Transverse colon (tissue), 4 donors: Measurements from ENCODE around the gene SCN4A. TPM values are rescaled to one million over a fixed set of nuclear protein-coding genes. Genes with fewer than 3 reads are reported as not detected.
"Not testable (repeated sequence)": the region's sequence is repeated elsewhere in the genome, so short reads cannot be mapped to it uniquely, and the experiment has no call there.

Experiments used
- DNase-seq: peaks from one replicate; pipeline ENCODE4 v3.0.0-alpha.2; 2019
- H3K27ac ChIP-seq, 4 donors: fragments of 200-600 bp; sonication (generic); 2 replicates each; pipeline ENCODE4 v1.5.1; 2016 to 2018; ENCODE audit warnings: inconsistent platforms in 4 of 4
- H3K27me3 ChIP-seq: fragments of 200-600 bp; sonication (generic); 2 replicates; pipeline ENCODE4 v1.5.1; 2017; ENCODE audit warnings: inconsistent platforms
- H3K36me3 ChIP-seq, 4 donors: fragments of 200-600 bp; sonication (generic); 2 replicates each; pipeline ENCODE4 v1.5.1; 2017 to 2019; ENCODE audit warnings: inconsistent platforms in 4 of 4
- H3K4me1 ChIP-seq, 4 donors: fragments of 200-600 bp; sonication (generic); 2 replicates each; pipeline ENCODE4 v1.5.1; 2017 to 2020; ENCODE audit warnings: inconsistent platforms in 4 of 4
- H3K4me3 ChIP-seq, 4 donors: fragments of 200-600 bp; sonication (generic); 1 replicate in 1 of 4; 2 replicates in 3 of 4; pipeline versions ENCODE4 v1.5.1 to v1.6.1; 2017 to 2019; ENCODE audit warnings: inconsistent platforms in 4 of 4
- H3K9me3 ChIP-seq, 2 donors: fragments of 200-600 bp; sonication (generic); 2 replicates each; pipeline ENCODE4 v1.5.1; 2017 to 2019; ENCODE audit warnings: inconsistent platforms in 2 of 2
- CTCF ChIP-seq, 5 experiments: fragments of 200-600 bp in 3 of 5; fragments of 450-650 bp in 2 of 5; sonication (generic) in 3 of 5; IDR thresholded peaks; 1 replicate in 2 of 5; 2 replicates in 3 of 5; pipeline ENCODE4 v1.5.1; 2016 to 2017; ENCODE audit warnings: antibody characterized with exemption in 5 of 5, inconsistent platforms in 3 of 5, mild to moderate bottlenecking in 2 of 5, moderate library complexity in 1 of 5
- EP300 ChIP-seq: sonication (generic); formaldehyde crosslinking; IDR thresholded peaks from one replicate; pipeline ENCODE4 v1.6.1; 2017; ENCODE audit warnings: antibody characterized with exemption, low read depth
- POLR2A ChIP-seq: fragments of 450-650 bp; IDR thresholded peaks from one replicate; pipeline ENCODE4 v1.6.1; 2016; ENCODE audit warnings: antibody characterized with exemption, mild to moderate bottlenecking, moderate library complexity
- POLR2AphosphoS5 ChIP-seq, 3 donors: sonication (generic); formaldehyde crosslinking; IDR thresholded peaks; one replicate each; pipeline ENCODE4 v1.6.1; 2016; ENCODE audit warnings: antibody characterized with exemption in 3 of 3
- WGBS, 2 donors: methylation state at CpG; one replicate each; pipeline ENCODE4 v1.1.5; 2018; ENCODE audit warnings: low coverage in 1 of 2; 5-methylcytosine and 5-hydroxymethylcytosine counted together
- in situ Hi-C, 4 donors: fragments of 200-750 bp; cut with MboI; loops; one replicate each; pipeline versions ENCODE4 v1.15.0 to v1.15.1; 2017; ENCODE audit warnings: low sequenced_read_pairs in 3 of 4, low pct_ligation_motif_present in 1 of 4, low pct_unique_long_range_greater_than_20kb in 1 of 4
- intact Hi-C: fragments of 100-400 bp; cut with DNase I; formaldehyde crosslinking; loops from one replicate; pipeline ENCODE4 v1.15.1; 2023; ENCODE audit warnings: low total_unique reads
- total RNA-seq, 4 donors: library from RNA; depleted of rRNA; stranded (reverse); fragments of >200 nt; gene quantifications; one replicate each; pipeline ENCODE4 v1.1.0, GENCODE V29; 2016

The SCN4A gene
- total RNA-seq, 4 donors from 2014 or later, result 0.14 to 0.48 (median 0.20) TPM; not detected in 1

- Histone ChIP-seq H3K9me3 (no peaks in the 10 kb centered on the region), H3K27me3 (no peaks in the 10 kb centered on the region), H3K27ac (no peak overlapping the region), H3K4me1 (peaks cover 0 to 14% (median 3%) of the 10 kb centered on the region in 4 donors), H3K36me3 (no peaks in the 10 kb centered on the region), H3K4me3 (no peak overlapping the region)
- DNase-seq, result no peak
- 96% methylated on average over 10 of the region's 10 CpGs; no CpG with 5 or more reads in 1 of the 2 donors for WGBS, 2 donors
- intact Hi-C loops, result loop anchor here (10.0 kb wide), 1 partner anchor 97 kb away; the partner anchor contains the start of gene ICAM2
- in situ Hi-C loops, result loop anchor here in 1 of 4 donors (10.0 kb wide), 1 partner anchor 97 kb away; the partner anchor contains the start of gene ICAM2
- TF ChIP-seq POLR2A, result no peak
- TF ChIP-seq EP300, result no peak
- no peak for TF ChIP-seq CTCF (IDR thresholded peaks at IDR 0.05)
- no peak for TF ChIP-seq POLR2AphosphoS5 (IDR thresholded peaks at IDR 0.05)
Observed at GRCh38 chr17:63928172-63928666, 44.5 kb downstream of the SCN4A start.

GRCh38 chr17:63927464-63928171 is 45.1 kb downstream of the SCN4A start:
- in situ Hi-C loops (loop anchor here in 1 of 4 donors (10.0 kb wide), 1 partner anchor 97 kb away; the partner anchor contains the start of gene ICAM2), intact Hi-C loops (loop anchor here (10.0 kb wide), 1 partner anchor 97 kb away; the partner anchor contains the start of gene ICAM2)
- Histone ChIP-seq H3K9me3 (no peaks in the 10 kb centered on the region), H3K27me3 (no peaks in the 10 kb centered on the region), H3K4me1 (peaks cover 0 to 14% (median 3%) of the 10 kb centered on the region in 4 donors), H3K4me3 (no peak overlapping the region), H3K27ac (no peak overlapping the region), H3K36me3 (no peaks in the 10 kb centered on the region)
- WGBS, 2 donors, result 40 to 60% methylated on average over 1 to 8 of the region's 8 CpGs
- DNase-seq, result no peak
- TF ChIP-seq CTCF (IDR thresholded peaks at IDR 0.05), result no peak
- no peak for TF ChIP-seq POLR2A
- TF ChIP-seq POLR2AphosphoS5 (IDR thresholded peaks at IDR 0.05), result no peak
- TF ChIP-seq EP300, result no peak

GRCh38 chr17:63926164-63926563 is 46.6 kb downstream of the SCN4A start:
- Histone ChIP-seq H3K27me3 (no peaks in the 10 kb centered on the region), H3K4me1 (peaks cover 0 to 6% (median 2%) of the 10 kb centered on the region in 4 donors), H3K36me3 (no peaks in the 10 kb centered on the region), H3K4me3 (no peak overlapping the region), H3K9me3 (no peaks in the 10 kb centered on the region), H3K27ac (no peak overlapping the region)
- 95% methylated on average over 2 of the region's 2 CpGs; no CpG with 5 or more reads in 1 of the 2 donors for WGBS, 2 donors
- TF ChIP-seq CTCF (IDR thresholded peaks at IDR 0.05), result no peak
- TF ChIP-seq POLR2A, result no peak
- TF ChIP-seq EP300, result no peak
- no peak for TF ChIP-seq POLR2AphosphoS5 (IDR thresholded peaks at IDR 0.05)
- no peak for DNase-seq
- in situ Hi-C loops, result loop anchor here in 1 of 4 donors (10.0 kb wide), 1 partner anchor 99 kb away; the partner anchor contains the start of gene ICAM2
- intact Hi-C loops, result loop anchor here (10.0 kb wide), 1 partner anchor 99 kb away; the partner anchor contains the start of gene ICAM2

GRCh38 chr17:63925615-63926014 is 47.1 kb downstream of the SCN4A start:
- TF ChIP-seq POLR2A (no peak), POLR2AphosphoS5 (IDR thresholded peaks at IDR 0.05) (no peak), CTCF (IDR thresholded peaks at IDR 0.05) (no peak), EP300 (no peak)
- Histone ChIP-seq H3K4me1 (peaks cover 0 to under 1% (median 0%) of the 10 kb centered on the region in 4 donors), H3K27me3 (no peaks in the 10 kb centered on the region), H3K9me3 (no peaks in the 10 kb centered on the region), H3K27ac (no peak overlapping the region), H3K4me3 (no peak overlapping the region), H3K36me3 (no peaks in the 10 kb centered on the region)
- DNase-seq, result no peak
- intact Hi-C loops (loop anchor here (10.0 kb wide), 1 partner anchor 99 kb away; the partner anchor contains the start of gene ICAM2), in situ Hi-C loops (loop anchor here in 1 of 4 donors (10.0 kb wide), 1 partner anchor 99 kb away; the partner anchor contains the start of gene ICAM2)
- 72 to 95% methylated on average over 3 to 5 of the region's 5 CpGs for WGBS, 2 donors

DNA sequence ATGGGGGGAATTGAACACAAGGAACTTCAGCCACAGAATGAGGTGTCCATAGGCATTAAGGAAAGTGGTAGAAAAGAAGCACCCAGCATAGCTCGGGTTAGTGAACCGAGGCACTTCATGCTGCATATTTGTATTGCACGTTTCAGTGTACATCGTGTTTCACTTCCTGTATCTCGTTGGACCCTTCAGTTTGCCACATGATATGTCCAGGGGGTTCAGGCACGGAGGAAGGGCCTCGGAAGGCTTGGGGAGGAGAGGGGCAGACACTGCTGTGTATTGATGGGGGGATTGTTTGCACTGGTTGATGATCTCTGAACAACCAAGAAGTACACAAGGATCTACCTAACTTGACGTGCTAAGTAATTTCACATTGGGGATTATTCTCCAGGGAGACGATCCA is 50.3 kb downstream of the SCN4A start:
- WGBS, 2 donors, result 64 to 73% methylated on average over 2 to 9 of the region's 9 CpGs
- intact Hi-C loops, result loop anchor here (10.0 kb wide), 1 partner anchor 102 kb away; the partner anchor contains the start of gene ICAM2

DNA sequence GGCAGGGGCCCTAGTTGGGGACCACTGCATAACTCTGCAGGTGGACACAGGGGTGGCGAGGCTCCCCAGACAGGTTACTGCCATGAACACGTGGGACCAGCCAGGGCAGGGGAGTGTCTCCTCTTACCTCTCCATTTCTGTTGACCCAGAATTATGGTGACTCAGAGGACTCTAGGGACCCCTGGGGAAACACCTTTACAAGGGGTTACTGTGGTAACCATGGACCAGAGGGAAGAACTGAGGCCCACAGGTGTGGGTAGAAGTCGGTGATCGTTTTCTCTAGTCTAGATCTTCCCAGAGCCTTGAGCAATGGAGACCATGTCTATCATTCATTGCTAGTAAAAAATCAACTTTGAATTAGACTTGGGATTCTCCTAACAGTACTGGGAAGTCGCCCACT is 51.9 kb downstream of the SCN4A start:
- not testable (repeated sequence) for DNase-seq, H3K4me3 ChIP-seq, H3K9me3 ChIP-seq, H3K4me1 ChIP-seq, H3K36me3 ChIP-seq, H3K27ac ChIP-seq, H3K27me3 ChIP-seq
- in situ Hi-C loops (loop anchor here in 3 of 4 donors (10.0 to 25.0 kb wide), 4 partner anchors 92 to 367 kb away; partner anchors contain the start of genes ICAM2 (in 2 of the 3) and ERN1 (in 1 of the 3)), intact Hi-C loops (loop anchor here (10.0 kb wide), 1 partner anchor 104 kb away; the partner anchor contains the start of gene ICAM2)
- 75 to 76% methylated on average over 2 to 5 of the region's 5 CpGs for WGBS, 2 donors

More for the DNA sequence above, 50.3 kb downstream of the SCN4A start:
- DNase-seq, H3K27me3 ChIP-seq, H3K4me3 ChIP-seq, H3K9me3 ChIP-seq, H3K4me1 ChIP-seq, H3K36me3 ChIP-seq, H3K27ac ChIP-seq: not testable (repeated sequence)
- in situ Hi-C loops, result loop anchor here in 3 of 4 donors (10.0 to 25.0 kb wide), 4 partner anchors 90 to 365 kb away; partner anchors contain the start of genes ICAM2 (in 2 of the 3) and ERN1 (in 1 of the 3)
